ENCODE data around the gene PDZRN3.

PDZRN3 gene

GRCh38 chr3:73557986-73558726 lies 66.6 kb downstream of the PDZRN3 start:
- TF ChIP-seq ZFX (IDR thresholded peaks at IDR 0.05) (no peak), CTCF (conservative IDR thresholded peaks at IDR 0.05) (no peak)
- H3K27ac ChIP-seq: peak overlapping the region; percentile 63; the same call in 1 of the 2 replicates

GRCh38 chr3:73556520-73557372 lies 68.0 kb downstream of the PDZRN3 start:
- TF ChIP-seq ZFX (IDR thresholded peaks at IDR 0.05) (no peak), CTCF (conservative IDR thresholded peaks at IDR 0.05) (no peak)
- H3K27ac ChIP-seq: peak overlapping the region; percentile 46

DNA sequence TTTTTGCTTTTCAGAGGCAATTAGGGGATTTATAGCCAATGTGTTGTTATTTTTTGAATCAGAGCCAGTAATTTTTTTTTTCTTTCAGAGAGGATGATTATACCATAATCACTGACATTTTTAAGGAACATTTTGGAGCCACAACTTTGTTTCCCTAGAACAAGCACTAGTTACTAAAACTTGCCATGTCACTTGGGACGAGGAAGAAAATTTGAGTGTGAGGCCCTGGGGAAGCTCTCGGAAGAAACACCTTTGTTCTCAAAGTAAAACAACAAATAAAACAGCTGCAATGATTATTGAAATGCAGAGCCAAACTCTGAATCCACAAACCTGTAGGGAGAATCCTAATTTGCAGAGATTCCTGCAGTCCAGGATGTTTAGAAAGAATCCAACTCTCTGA lies 69.7 kb downstream of the PDZRN3 start:
- no peak overlapping the region for H3K27ac ChIP-seq
- TF ChIP-seq CTCF (conservative IDR thresholded peaks at IDR 0.05) (no peak), ZFX (IDR thresholded peaks at IDR 0.05) (no peak)

GRCh38 chr3:73552700-73553099 lies 72.0 kb downstream of the PDZRN3 start:
- TF ChIP-seq CTCF (conservative IDR thresholded peaks at IDR 0.05): no peak
- no peak for TF ChIP-seq ZFX (IDR thresholded peaks at IDR 0.05)
- no peak overlapping the region for H3K27ac ChIP-seq

GRCh38 chr3:73550032-73550431 lies 74.7 kb downstream of the PDZRN3 start:
- H3K27ac ChIP-seq: no peak overlapping the region
- TF ChIP-seq CTCF (conservative IDR thresholded peaks at IDR 0.05): no peak
- no peak for TF ChIP-seq ZFX (IDR thresholded peaks at IDR 0.05)

- H3K27ac ChIP-seq: no peak overlapping the region; the same call in 1 of the 2 replicates
- TF ChIP-seq CTCF (conservative IDR thresholded peaks at IDR 0.05) (no peak), ZFX (IDR thresholded peaks at IDR 0.05) (no peak)
These were observed 75.6 kb downstream of the PDZRN3 start for GRCh38 chr3:73549051-73549600.

GRCh38 chr3:73548436-73548835 lies 76.3 kb downstream of the PDZRN3 start:
- peak overlapping the region; percentile 90 for H3K27ac ChIP-seq
- TF ChIP-seq ZFX (IDR thresholded peaks at IDR 0.05) (no peak), CTCF (conservative IDR thresholded peaks at IDR 0.05) (no peak)
